IPS DF 4.7 (cell line): ENCODE data around the gene NAA60.

Experiments used
- DNase-seq: peaks from one replicate; pipeline ENCODE4 v3.0.0-alpha.2; 2013; ENCODE audit warnings: low spot score; ENCODE audit errors: extremely low read depth

NAA60 gene

DNA sequence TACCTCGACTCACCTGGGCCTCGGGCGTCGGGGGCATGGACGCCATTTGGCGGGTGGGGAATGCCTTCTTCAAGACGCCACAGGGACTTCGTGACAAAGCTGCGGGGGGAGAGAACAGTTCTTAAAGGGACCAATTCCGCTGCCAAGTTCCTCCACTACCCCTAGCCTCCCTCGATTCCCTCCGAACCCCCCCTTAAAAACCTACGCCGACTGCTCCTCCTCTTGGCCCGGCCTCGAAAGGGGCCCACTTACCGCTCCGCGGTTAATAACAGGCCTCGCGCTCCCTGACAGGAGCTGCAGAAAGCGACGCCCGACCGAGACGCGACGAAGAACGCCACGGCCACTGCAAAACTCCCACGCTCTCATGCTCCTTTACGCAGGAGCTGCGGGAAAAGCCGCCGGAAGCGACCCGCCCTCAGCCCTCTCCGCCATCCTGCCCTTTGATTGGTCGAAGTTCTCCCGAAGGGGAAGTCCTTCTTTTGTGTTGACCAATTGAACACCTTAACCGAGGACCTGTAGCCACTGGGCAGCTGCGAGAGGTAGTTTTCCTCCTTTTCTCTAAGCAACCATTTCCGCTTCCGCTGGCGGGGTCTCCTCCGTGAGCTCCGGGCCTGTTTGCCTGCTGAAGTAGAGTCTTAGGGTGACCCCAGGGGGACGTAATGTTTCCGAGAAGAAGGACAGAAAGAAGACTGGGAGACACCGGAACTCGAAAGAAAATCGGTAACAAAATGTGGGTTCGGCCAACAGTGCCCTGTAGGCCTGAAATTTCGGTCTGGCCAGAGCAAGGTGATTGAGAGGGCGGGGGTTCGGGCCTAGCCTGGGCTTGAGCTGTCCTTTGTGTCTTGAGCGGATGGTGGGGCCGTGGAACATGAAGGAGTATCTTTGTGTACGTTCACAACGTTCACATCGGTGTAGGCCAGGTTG is at the start of gene NAA60, which contains the start of gene ZNF597:
NAA60 (plus strand) TSS at position 573 of the 924 bp plus-strand sequence. CDS start 32,548 bp downstream, outside the sequence.
ZNF597 (minus strand) TSS at position 397 of the 924 bp plus-strand sequence; CDS start at position 46, 351 bp downstream.
- peak; percentile 76 for DNase-seq

DNA sequence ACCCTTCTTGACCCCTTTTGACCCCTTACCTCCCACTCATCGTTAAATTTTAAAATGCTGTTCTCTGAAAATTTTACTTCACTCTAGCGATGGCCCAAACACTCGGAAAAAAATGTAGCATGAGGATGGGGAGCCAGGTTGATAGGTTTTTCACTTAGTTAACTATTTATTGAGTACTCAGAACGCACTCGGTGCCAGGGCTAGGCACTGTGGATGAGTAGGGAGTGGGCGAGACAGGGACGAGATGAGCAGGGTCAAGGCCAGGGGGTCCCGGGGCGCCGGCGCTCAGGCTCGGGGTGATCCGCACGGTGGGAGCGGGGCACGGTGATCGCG is 43.1 kb upstream of the NAA60 start:
- no peak for DNase-seq

GRCh38 chr16:3400779-3401688 is 42.4 kb upstream of the NAA60 start, which contains the start of the genes ZNF174 and ZSCAN32:
TSS of gene ZNF174 (plus strand) at chr16:3401215. CDS start at chr16:3402005, 790 bp downstream.
TSS of gene ZSCAN32 (minus strand) at chr16:3401004. CDS start at chr16:3397557, 3,447 bp downstream.
- peak; percentile 96 for DNase-seq

DNA sequence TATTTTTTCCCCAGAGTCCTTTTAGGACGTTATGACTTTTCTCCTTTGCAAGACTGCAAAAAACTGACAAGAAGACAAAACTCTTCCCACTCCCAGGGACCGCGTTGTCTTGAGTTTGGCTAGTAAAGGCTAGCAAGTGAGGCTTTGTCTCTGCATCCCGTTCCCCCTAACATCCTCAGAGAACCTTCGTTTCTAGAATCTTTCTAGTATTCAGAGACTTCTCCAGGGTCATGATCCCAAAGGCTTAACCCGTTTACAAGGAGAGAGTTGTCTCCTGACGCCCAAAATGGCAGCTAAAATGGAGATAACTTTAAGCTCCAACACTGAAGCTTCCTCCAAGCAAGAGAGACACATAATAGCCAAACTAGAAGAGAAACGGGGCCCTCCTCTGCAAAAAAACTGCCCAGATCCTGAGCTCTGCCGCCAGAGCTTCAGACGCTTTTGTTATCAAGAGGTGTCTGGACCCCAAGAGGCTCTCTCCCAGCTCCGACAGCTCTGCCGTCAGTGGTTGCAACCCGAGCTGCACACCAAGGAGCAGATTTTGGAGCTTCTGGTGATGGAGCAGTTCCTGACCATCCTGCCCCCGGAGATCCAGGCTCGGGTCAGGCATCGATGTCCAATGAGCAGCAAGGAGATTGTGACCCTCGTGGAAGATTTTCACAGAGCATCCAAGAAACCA is 41.6 kb upstream of the NAA60 start:
- DNase-seq: no peak

- no peak for DNase-seq
Observed at GRCh38 chr16:3408561-3409197, 34.8 kb upstream of the NAA60 start.

- DNase-seq: no peak
Observed at GRCh38 chr16:3413730-3414379, 29.6 kb upstream of the NAA60 start.

- DNase-seq: no peak
Observed at GRCh38 chr16:3431779-3432219, 11.7 kb upstream of the NAA60 start.

DNA sequence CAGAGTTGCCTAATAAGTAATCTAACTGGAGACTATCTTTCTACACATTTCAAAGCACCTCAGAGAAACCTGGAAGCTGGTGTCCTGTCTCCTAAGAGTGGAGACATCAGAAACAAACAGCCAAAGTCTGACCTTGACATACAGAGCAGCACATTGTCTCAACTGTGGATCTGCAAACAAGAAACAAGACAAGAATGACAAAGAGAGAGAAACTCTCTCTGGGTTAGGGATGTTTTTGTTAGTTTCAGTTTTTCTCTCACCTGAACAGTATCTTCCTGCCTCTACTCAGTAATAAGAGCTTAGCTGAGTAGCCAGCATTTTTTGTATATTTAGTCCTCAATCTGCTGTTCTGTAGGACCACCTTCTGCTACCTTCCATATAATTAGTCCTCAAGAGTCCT is 9.1 kb upstream of the NAA60 start:
- DNase-seq: no peak

- DNase-seq: no peak
Observed at GRCh38 chr16:3439637-3440036, 3.8 kb upstream of the NAA60 start.

- DNase-seq: no peak
Observed at GRCh38 chr16:3444032-3444388, 530 bp downstream of the NAA60 start.

DNA sequence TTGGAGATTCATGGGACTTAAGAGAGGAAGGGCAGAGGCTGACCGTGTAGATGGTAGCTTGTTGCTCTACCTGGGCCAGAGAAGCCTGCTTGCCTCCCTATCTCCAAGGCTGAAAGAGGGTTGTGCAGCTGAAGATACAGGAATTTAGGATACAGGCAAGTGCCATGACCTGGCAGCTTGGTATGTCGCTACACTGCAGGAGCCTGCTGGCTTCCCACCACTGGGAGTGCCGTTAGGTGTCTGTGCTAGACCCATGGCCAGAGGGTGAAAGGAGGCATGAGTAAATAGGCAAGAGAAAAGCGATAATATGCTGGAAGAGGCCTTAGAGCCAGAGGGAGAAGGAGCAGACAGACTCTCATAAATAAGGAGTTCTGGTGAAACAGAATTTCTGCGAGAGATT is 10.6 kb downstream of the NAA60 start:
- no peak for DNase-seq

GRCh38 chr16:3454631-3455147 is 11.2 kb downstream of the NAA60 start:
- no peak for DNase-seq

DNA sequence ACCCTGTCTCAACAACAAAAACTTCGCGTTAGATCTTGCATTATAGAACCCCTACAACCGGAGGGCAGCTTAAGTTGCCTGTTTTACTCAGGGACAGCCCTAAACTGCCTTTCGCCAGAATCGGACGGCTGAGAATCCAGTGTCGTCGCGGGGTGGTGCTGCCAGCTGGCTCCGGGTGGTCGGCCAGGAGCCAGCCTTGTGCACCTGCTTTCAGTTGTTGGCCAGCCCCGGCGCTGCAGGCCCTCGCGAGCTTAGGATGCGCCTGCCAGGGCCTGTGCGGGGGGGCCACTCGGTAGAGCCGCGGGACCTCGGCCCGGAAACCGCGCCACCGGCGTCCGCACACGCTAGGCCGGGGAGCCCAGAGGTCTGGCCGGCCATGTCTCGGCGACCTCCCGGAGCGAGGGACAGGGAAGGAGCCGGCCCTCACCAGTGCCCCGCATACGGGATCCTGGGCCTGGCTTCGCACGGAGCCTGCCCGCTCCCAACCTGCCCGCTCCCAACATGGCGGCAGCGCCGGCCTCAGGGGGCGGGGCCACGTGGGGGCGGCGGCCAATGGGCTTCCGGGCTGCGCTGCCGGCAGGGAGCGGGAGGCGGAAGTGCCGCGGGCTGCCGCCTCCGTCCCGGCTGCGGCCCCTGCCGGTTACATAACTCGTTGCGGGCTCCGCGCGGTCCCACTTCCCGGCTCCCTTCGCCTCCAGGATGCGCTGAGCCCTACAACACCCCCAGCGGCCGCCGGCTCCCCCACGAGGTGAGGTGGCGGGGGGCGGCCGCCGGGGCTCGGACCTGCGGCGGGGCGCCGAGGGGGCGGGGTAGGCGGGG is 14.2 kb downstream of the NAA60 start:
- no peak for DNase-seq

DNA sequence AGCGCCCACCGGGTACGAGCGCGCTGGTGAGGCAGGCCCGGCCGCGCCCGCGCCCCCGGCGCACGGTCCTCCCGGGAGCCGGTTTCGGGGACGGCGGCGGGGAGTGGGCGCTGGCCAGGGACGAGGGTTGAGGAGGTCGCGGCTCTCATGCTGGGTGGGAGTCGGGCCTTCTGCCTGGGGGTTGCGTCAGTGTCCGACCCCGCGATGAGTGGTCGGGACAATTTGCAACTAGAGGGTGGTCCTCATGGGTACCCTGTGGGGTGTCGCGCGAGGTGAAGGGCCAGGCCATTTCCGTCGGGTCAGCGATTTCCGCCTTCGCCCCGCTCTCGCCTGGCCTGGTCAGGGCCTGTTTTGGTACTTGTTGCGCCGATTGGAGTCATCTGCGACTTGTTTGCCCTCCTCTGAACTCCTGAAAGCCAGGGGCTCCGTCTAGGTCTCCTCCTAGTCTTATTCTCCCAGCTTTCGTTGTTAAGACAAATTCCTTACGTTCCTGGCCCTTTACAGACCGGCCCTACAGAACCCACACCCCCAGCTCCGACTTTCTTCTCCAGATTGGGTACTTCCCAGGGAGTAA is 14.9 kb downstream of the NAA60 start:
- no peak for DNase-seq

DNA sequence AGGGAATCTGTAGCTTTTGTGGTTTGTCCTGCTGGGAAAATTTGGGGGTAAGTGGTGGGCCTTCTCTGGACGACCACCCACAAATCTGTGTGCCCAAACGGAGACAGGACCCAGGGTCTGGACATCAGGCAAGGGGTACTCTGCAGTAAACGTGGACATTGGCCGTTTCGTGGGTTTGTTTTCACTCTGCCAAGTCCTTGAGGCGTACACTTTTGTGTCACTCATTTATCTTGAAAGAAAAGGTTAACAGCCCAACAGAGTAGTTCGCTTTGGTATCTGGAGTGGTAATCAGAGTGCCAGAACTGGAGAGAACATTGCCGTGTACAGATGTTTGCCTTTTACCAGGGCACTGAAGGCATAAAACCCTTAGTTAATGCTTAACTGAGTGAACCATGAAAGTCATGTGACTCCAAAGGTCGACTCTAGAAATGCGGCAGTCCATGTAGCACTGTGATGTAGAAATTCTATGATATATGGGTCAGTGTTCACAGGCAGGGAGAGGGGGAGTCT is 15.4 kb downstream of the NAA60 start:
- DNase-seq: no peak

GRCh38 chr16:3459401-3460090 is 16.1 kb downstream of the NAA60 start:
- no peak for DNase-seq

DNA sequence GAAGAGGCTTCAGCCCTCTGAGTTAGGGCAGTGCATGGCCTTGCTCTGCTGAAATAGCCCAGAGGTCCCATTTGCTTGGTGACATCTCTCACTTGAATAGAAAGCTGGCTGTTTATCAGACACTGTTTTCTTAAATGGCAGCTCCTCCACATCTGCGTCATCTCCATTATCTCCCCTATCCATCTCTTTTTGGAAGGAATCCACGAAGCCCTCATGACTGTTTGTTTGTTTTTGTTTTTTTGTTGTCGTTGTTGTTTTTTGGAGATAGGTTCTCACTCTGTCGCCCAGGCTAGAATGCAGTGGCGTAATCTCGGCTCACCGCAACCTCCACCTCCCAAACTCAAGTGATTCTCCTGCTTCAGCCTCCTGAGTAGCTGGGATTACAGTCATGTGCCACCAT is 16.6 kb downstream of the NAA60 start:
- no peak for DNase-seq

DNA sequence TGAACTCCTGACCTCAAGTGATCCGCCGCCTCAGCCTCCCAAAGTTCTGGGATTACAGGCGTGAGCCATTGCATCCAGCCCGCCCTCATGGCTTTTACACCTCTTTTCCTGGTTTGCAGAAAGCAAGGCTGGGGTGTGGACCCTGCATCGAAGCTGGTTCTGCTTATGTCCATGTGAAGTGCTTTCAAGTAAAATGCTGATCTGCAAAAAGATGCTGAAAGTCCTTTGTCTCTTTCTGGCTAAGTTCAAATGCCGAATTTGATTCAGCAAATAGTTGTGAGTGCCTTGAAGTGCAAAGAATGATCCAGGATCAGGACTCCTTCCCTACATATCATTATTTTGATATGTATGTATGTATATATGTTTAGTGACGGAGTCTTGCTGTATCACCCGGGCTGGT is 17.1 kb downstream of the NAA60 start:
- no peak for DNase-seq
